ENCODE results near the gene DRC1. TPM values are rescaled to one million over a fixed set of nuclear protein-coding genes. Genes with fewer than 3 reads are reported as not detected.

DRC1 gene
- total RNA-seq, 2 donors from 2014 or later: not detected

GRCh38 chr2:26411419-26411818 lies 9.7 kb downstream of the DRC1 start:
- no peak for DNase-seq
- H3K36me3 ChIP-seq: no peaks in the 10 kb centered on the region
- H3K27me3 ChIP-seq: no peaks in the 10 kb centered on the region
- no peak overlapping the region for H3K27ac ChIP-seq
- H3K4me3 ChIP-seq: no peak overlapping the region
- H3K4me1 ChIP-seq: no peaks in the 10 kb centered on the region
- intact Hi-C loops (cut with DNase I): no loop called here
- H3K9ac ChIP-seq (ENCODE audit: low read depth in 2 of 2, low read length in 2 of 2): no peak overlapping the region
- no peak for TF ChIP-seq CTCF (IDR thresholded peaks at IDR 0.05)
- no peaks in the 10 kb centered on the region for H3K9me3 ChIP-seq

GRCh38 chr2:26412091-26412673 lies 10.5 kb downstream of the DRC1 start:
- Histone ChIP-seq H3K9me3 (no peaks in the 10 kb centered on the region), H3K9ac (ENCODE audit: low read depth in 2 of 2, low read length in 2 of 2) (no peak overlapping the region), H3K27me3 (no peaks in the 10 kb centered on the region), H3K36me3 (no peaks in the 10 kb centered on the region), H3K4me1 (no peaks in the 10 kb centered on the region), H3K27ac (no peak overlapping the region), H3K4me3 (no peak overlapping the region)
- intact Hi-C loops (cut with DNase I): no loop called here
- no peak for DNase-seq
- TF ChIP-seq CTCF (IDR thresholded peaks at IDR 0.05): no peak

- no peak overlapping the region for H3K9ac ChIP-seq (ENCODE audit: low read depth in 2 of 2, low read length in 2 of 2)
- H3K4me1 ChIP-seq: no peaks in the 10 kb centered on the region
- intact Hi-C loops (cut with DNase I): no loop called here
- no peak for DNase-seq
- no peak for TF ChIP-seq CTCF (IDR thresholded peaks at IDR 0.05)
- no peaks in the 10 kb centered on the region for H3K27me3 ChIP-seq
- H3K27ac ChIP-seq: no peak overlapping the region
- no peak overlapping the region for H3K4me3 ChIP-seq
- H3K36me3 ChIP-seq: no peaks in the 10 kb centered on the region
- no peaks in the 10 kb centered on the region for H3K9me3 ChIP-seq
Observed at GRCh38 chr2:26414311-26414710, 12.6 kb downstream of the DRC1 start.

GRCh38 chr2:26421961-26422360 lies 20.2 kb downstream of the DRC1 start:
- H3K4me1 ChIP-seq: no peaks in the 10 kb centered on the region

GRCh38 chr2:26422947-26423629 lies 21.4 kb downstream of the DRC1 start:
- H3K27me3 ChIP-seq: no peaks in the 10 kb centered on the region
- H3K4me1 ChIP-seq: no peaks in the 10 kb centered on the region
- intact Hi-C loops (cut with DNase I): no loop called here
- no peaks in the 10 kb centered on the region for H3K36me3 ChIP-seq
- H3K4me3 ChIP-seq: no peak overlapping the region
- no peak overlapping the region for H3K9ac ChIP-seq (ENCODE audit: low read depth in 2 of 2, low read length in 2 of 2)
- no peaks in the 10 kb centered on the region for H3K9me3 ChIP-seq
- H3K27ac ChIP-seq: no peak overlapping the region
- DNase-seq: no peak
- TF ChIP-seq CTCF (IDR thresholded peaks at IDR 0.05): no peak

More at GRCh38 chr2:26421961-26422360, 20.2 kb downstream of the DRC1 start:
- DNase-seq: no peak
- TF ChIP-seq CTCF (IDR thresholded peaks at IDR 0.05): no peak
- intact Hi-C loops (cut with DNase I): no loop called here
- Histone ChIP-seq H3K36me3 (no peaks in the 10 kb centered on the region), H3K4me3 (no peak overlapping the region), H3K27ac (no peak overlapping the region), H3K27me3 (no peaks in the 10 kb centered on the region), H3K9ac (ENCODE audit: low read depth in 2 of 2, low read length in 2 of 2) (no peak overlapping the region), H3K9me3 (no peaks in the 10 kb centered on the region)

Data from colonic mucosa (tissue), 4 donors.